Fibroblast of pulmonary artery (primary cell): ENCODE measurements around the gene MPIG6B.

ENCODE experiments used
- DNase-seq: peaks from one replicate; pipeline ENCODE4 v3.0.0-alpha.2; 2010; ENCODE audit warnings: low read depth
- H3K4me3 ChIP-seq: replicated peaks from 2 replicates; pipeline ENCODE4 v1.5.1; 2011; ENCODE audit warnings: low read depth, mild to moderate bottlenecking, control low read depth, low read length, moderate library complexity
- CTCF ChIP-seq: IDR thresholded peaks from 2 replicates; pipeline ENCODE4 v1.5.1; 2011; ENCODE audit warnings: mild to moderate bottlenecking, control low read depth, low read length, inconsistent platforms; ENCODE audit errors: missing control alignments

Gene MPIG6B

GRCh38 chr6:31723245-31723979, at the start of gene MPIG6B:
MPIG6B (plus strand) TSS chr6:31723373; CDS start chr6:31723384, 11 bp downstream.
- TF ChIP-seq CTCF = no peak
- no peak within 1 kb of the TSS for H3K4me3 ChIP-seq
- no peak for DNase-seq

GRCh38 chr6:31676322-31676903, 46.8 kb upstream of the MPIG6B start:
- no peak for TF ChIP-seq CTCF
- DNase-seq = no peak
- no peak overlapping the region for H3K4me3 ChIP-seq

- TF ChIP-seq CTCF = no peak
- no peak for DNase-seq
- no peak overlapping the region for H3K4me3 ChIP-seq
Measured at GRCh38 chr6:31676904-31677303, 46.3 kb upstream of the MPIG6B start.

GRCh38 chr6:31677955-31678354, 45.2 kb upstream of the MPIG6B start:
- TF ChIP-seq CTCF = no peak
- no peak overlapping the region for H3K4me3 ChIP-seq
- DNase-seq = no peak

GRCh38 chr6:31680226-31681134, 42.7 kb upstream of the MPIG6B start, which contains the start of gene LY6G5C:
LY6G5C (minus strand) TSS chr6:31681067; CDS start chr6:31680373, 694 bp downstream.
- TF ChIP-seq CTCF = peak; percentile 71
- DNase-seq = peak; percentile 94
- H3K4me3 ChIP-seq = peak within 1 kb of the TSS; percentile 53

GRCh38 chr6:31681135-31681671, 42.0 kb upstream of the MPIG6B start:
- DNase-seq = peak; percentile 22
- peak; percentile 16 for TF ChIP-seq CTCF
- H3K4me3 ChIP-seq = peak overlapping the region; percentile 53
